Smooth muscle cell (in vitro differentiated cells): ENCODE data around the gene CCDC12. TPM values are rescaled to one million over a fixed set of nuclear protein-coding genes. Genes with fewer than 3 reads are reported as not detected.

Source experiments
- DNase-seq: peaks from one replicate; lab custom pipeline; 2025; ENCODE audit not compliant: unreplicated experiment; lab: John Stamatoyannopoulos, UW
- H2AFZ ChIP-seq: fragments of 200-600 bp; sonication (generic); 2 replicates; pipeline ENCODE4 v1.6.0; 2016; ENCODE audit warnings: antibody characterized with exemption, low read depth, mild to moderate bottlenecking
- H3F3A ChIP-seq: fragments of 200-600 bp; sonication (generic); 2 replicates; pipeline ENCODE4 v1.6.0; 2017; ENCODE audit warnings: antibody characterized with exemption, low read depth
- H3K27ac ChIP-seq: fragments of 200-600 bp; sonication (generic); 2 replicates; pipeline ENCODE4 v1.5.1; 2016; ENCODE audit warnings: low read depth, mild to moderate bottlenecking
- H3K27me3 ChIP-seq: fragments of 200-600 bp; sonication (generic); 2 replicates; pipeline ENCODE4 v1.6.1; 2016; ENCODE audit warnings: low read depth, mild to moderate bottlenecking
- H3K36me3 ChIP-seq: fragments of 200-600 bp; sonication (generic); 2 replicates; pipeline ENCODE4 v1.5.1; 2016; ENCODE audit warnings: low read depth
- H3K4me1 ChIP-seq: fragments of 200-600 bp; sonication (generic); 2 replicates; pipeline ENCODE4 v1.5.1; 2016; ENCODE audit warnings: low read depth
- H3K4me2 ChIP-seq: fragments of 200-600 bp; sonication (generic); 2 replicates; pipeline ENCODE4 v1.6.0; 2016; ENCODE audit warnings: mild to moderate bottlenecking
- H3K4me3 ChIP-seq: fragments of 200-600 bp; sonication (generic); 2 replicates; pipeline ENCODE4 v1.5.1; 2016; ENCODE audit warnings: mild to moderate bottlenecking
- H3K79me2 ChIP-seq: fragments of 200-600 bp; sonication (generic); 2 replicates; pipeline ENCODE4 v1.6.0; 2016; ENCODE audit warnings: low read depth, mild to moderate bottlenecking
- H3K9ac ChIP-seq: fragments of 200-600 bp; sonication (generic); 2 replicates; pipeline ENCODE4 v1.6.0; 2016; ENCODE audit warnings: low read depth
- H3K9me3 ChIP-seq: fragments of 200-600 bp; sonication (generic); replicated peaks from 2 replicates; pipeline ENCODE4 v1.5.1; 2016; ENCODE audit warnings: low read depth
- H4K20me1 ChIP-seq: fragments of 200-600 bp; sonication (generic); 2 replicates; pipeline ENCODE4 v1.6.0; 2016; ENCODE audit warnings: low read depth
- CTCF ChIP-seq: fragments of 200-600 bp; sonication (generic); IDR thresholded peaks from 2 replicates; pipeline ENCODE4 v1.5.1; 2017; ENCODE audit warnings: borderline replicate concordance, mild to moderate bottlenecking, antibody characterized with exemption; ENCODE audit not compliant: insufficient read depth, poor library complexity, severe bottlenecking
- WGBS: methylation state at CpG from one replicate; pipeline ENCODE4 v1.1.7; 2016; ENCODE audit warnings: low lambda C conversion rate; 5-methylcytosine and 5-hydroxymethylcytosine counted together
- polyA plus RNA-seq: library from polyadenylated mRNA; unstranded; fragments of >200 nt; fragmentation: Nextera tagmentation; extraction: Ambion mirVana; gene quantifications from 2 replicates; pipeline ENCODE4 v1.2.1, GENCODE V29; 2016
- total RNA-seq: library from RNA; depleted of rRNA; stranded (reverse); fragments of >200 nt; gene quantifications from 2 replicates; pipeline ENCODE4 v1.2.3, GENCODE V29; 2014

The CCDC12 gene
- total and polyA plus RNA-seq, 2 experiments from 2014 or later, result 23.9 to 52.4 TPM

GRCh38 chr3:46889381-46890110, 87.0 kb downstream of the CCDC12 start:
- Histone ChIP-seq H3K9me3 (no peaks in the 10 kb centered on the region), H4K20me1 (peaks cover 81% of the 10 kb centered on the region), H3K27me3 (no peaks in the 10 kb centered on the region), H3F3A (no peaks in the 10 kb centered on the region), H3K9ac (no peak overlapping the region), H3K27ac (no peak overlapping the region), H3K4me3 (no peak overlapping the region), H3K4me1 (no peaks in the 10 kb centered on the region), H3K79me2 (peaks cover 27% of the 10 kb centered on the region), H3K36me3 (no peaks in the 10 kb centered on the region), H2AFZ (no peak overlapping the region), H3K4me2 (no peak overlapping the region)
- WGBS, result 78% methylated on average over 6 of the region's 6 CpGs
- no peak for DNase-seq
- TF ChIP-seq CTCF, result no peak

- H3K4me1 ChIP-seq, result no peaks in the 10 kb centered on the region
- peaks cover 34% of the 10 kb centered on the region for H3K79me2 ChIP-seq
- H3K4me2 ChIP-seq, result no peak overlapping the region
- no peaks in the 10 kb centered on the region for H3F3A ChIP-seq
- no peak overlapping the region for H3K27ac ChIP-seq
- H3K27me3 ChIP-seq, result no peaks in the 10 kb centered on the region
- no peak overlapping the region for H3K4me3 ChIP-seq
- H3K9ac ChIP-seq, result no peak overlapping the region
- H2AFZ ChIP-seq, result no peak overlapping the region
- DNase-seq, result no peak
- 76% methylated on average over 13 of the region's 13 CpGs for WGBS
- no peak for TF ChIP-seq CTCF
- no peaks in the 10 kb centered on the region for H3K9me3 ChIP-seq
- H3K36me3 ChIP-seq, result no peaks in the 10 kb centered on the region
- H4K20me1 ChIP-seq, result peaks cover 83% of the 10 kb centered on the region
Observed at GRCh38 chr3:46888705-46889104, 87.8 kb downstream of the CCDC12 start.

- H3K4me1 ChIP-seq, result no peaks in the 10 kb centered on the region
Observed at GRCh38 chr3:46887980-46888494, 88.5 kb downstream of the CCDC12 start.

More at GRCh38 chr3:46887980-46888494, 88.5 kb downstream of the CCDC12 start:
- Histone ChIP-seq H3K4me2 (no peak overlapping the region), H3F3A (no peaks in the 10 kb centered on the region), H2AFZ (no peak overlapping the region), H3K27me3 (no peaks in the 10 kb centered on the region), H3K27ac (no peak overlapping the region), H3K9me3 (no peaks in the 10 kb centered on the region), H4K20me1 (peaks cover 79% of the 10 kb centered on the region), H3K9ac (no peak overlapping the region), H3K36me3 (no peaks in the 10 kb centered on the region), H3K4me3 (no peak overlapping the region), H3K79me2 (peaks cover 37% of the 10 kb centered on the region)
- no peak for DNase-seq
- TF ChIP-seq CTCF, result no peak
- WGBS, result 52% methylated on average over 7 of the region's 7 CpGs
